Omental fat pad (tissue), 4 donors: ENCODE data around the gene KLK13. TPM values are rescaled to one million over a fixed set of nuclear protein-coding genes. Genes with fewer than 3 reads are reported as not detected.

ENCODE experiments used
- ATAC-seq: fragments of 150-250 bp; one replicate; pipeline ENCODE4 v1.9.1; 2016; ENCODE audit warnings: mild to moderate bottlenecking, moderate library complexity; ENCODE audit not compliant: low FRiP score
- DNase-seq: peaks from one replicate; pipeline ENCODE4 v3.0.0-alpha.2; 2019; ENCODE audit warnings: low spot score
- total RNA-seq, 4 donors: library from RNA; depleted of rRNA; stranded (reverse); fragments of >200 nt; gene quantifications; one replicate each; pipeline ENCODE4 v1.1.0, GENCODE V29; 2016
- TF ChIP-seq, protein P1 (sequence below), 3 donors: fragments of 450-650 bp; IDR thresholded peaks; one replicate each; pipeline ENCODE4 v1.5.1; 2016 to 2017; ENCODE audit warnings: antibody characterized with exemption in 3 of 3, mild to moderate bottlenecking in 3 of 3, moderate library complexity in 2 of 3

Gene KLK13
- total RNA-seq, 4 donors from 2014 or later, result not detected

DNA sequence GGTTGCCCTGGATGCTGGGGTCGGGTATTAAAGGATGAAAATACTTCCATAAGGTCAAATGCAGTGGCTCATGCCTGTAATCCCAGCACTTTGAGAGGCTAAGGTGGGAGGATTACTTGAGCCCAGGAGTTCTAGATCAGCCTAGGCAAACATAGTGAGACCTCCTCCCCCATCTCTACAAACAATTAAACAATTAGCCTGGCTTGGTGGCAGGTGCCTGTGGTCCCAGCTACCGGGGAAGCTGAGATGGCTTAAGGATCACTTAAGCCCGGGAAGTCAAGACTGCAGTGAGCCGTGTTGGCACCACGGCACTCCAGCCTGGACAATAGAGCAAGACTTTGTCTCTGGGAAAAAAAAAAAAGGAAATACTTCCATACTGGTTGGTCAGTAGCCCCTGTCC is 40.0 kb downstream of the KLK13 start:
- DNase-seq, result no peak
- TF ChIP-seq, protein P1, sequence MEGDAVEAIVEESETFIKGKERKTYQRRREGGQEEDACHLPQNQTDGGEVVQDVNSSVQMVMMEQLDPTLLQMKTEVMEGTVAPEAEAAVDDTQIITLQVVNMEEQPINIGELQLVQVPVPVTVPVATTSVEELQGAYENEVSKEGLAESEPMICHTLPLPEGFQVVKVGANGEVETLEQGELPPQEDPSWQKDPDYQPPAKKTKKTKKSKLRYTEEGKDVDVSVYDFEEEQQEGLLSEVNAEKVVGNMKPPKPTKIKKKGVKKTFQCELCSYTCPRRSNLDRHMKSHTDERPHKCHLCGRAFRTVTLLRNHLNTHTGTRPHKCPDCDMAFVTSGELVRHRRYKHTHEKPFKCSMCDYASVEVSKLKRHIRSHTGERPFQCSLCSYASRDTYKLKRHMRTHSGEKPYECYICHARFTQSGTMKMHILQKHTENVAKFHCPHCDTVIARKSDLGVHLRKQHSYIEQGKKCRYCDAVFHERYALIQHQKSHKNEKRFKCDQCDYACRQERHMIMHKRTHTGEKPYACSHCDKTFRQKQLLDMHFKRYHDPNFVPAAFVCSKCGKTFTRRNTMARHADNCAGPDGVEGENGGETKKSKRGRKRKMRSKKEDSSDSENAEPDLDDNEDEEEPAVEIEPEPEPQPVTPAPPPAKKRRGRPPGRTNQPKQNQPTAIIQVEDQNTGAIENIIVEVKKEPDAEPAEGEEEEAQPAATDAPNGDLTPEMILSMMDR (IDR thresholded peaks at IDR 0.05), result no peak
- ATAC-seq, result no peak

DNA sequence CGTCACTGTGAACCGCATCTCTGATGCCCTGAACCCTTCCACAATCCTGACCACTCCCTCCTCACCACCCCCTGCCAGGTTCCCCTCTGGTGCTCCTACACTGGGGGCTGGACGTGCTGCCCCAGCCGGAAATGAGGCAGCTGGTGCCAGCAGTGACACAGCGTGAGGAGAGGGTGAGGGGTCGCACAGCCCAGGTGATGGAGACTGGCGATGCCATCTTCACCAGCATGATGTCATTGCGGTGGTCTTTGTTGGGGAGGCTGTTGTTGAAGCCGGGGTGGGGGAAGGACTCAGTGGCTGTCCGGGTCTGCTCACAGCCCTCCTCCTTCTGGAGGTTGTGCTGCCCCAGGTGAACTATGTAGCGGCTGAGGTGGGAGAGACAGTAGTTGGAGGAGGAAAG is 40.9 kb downstream of the KLK13 start:
- ATAC-seq (no peak), DNase-seq (no peak)
- TF ChIP-seq, protein P1 (IDR thresholded peaks at IDR 0.05), result no peak

DNA sequence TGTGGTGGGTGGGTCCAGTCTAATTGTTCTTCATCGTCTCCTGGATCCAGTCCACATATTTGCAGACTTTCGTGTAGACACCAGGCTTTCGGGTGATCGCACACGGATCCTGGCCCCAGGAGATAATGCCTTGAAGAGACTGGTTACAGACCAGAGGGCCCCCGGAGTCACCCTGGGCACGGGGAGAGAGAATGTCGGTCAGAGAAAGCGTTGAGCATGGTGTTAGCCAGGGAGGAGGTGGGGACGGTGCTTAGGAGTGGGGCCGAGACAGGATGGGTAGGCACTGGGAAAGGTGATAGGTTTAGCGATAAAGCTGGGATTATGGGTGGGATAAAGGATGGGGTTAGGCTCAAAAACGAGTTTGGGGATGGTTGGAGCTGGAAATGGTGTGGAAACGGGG is 42.4 kb downstream of the KLK13 start:
- TF ChIP-seq, protein P1 (IDR thresholded peaks at IDR 0.05), result no peak
- DNase-seq (no peak), ATAC-seq (no peak)

DNA sequence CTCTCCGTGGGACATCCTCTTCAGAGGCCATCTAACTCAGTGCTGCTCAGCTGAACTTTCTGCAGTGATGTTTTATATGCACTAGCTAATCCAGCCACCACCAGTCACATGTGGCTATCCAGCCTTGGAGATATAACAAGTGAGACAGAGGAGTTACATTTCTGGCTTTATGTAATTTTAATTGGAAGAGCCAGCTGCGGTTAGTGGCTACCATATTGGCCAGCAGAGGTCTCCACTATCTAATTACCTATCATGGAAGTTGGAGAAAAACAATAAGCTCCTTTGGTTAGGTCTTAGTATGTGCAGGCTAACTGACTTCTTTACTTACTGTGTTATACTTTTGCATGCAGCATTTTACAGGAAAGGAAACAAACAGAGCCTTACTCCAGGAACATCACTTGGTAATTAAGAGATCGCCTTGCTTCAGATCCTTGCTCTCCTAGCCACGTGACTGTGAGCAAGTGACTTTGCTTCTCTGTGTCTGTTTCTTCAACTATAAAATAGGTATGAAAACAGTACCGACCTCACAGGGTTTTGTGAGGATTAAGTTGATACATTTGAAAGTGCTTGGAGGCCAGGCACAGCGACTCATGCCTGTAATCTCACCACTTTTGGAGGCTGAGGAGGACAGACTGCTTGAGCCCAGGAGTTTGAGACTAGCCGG is 43.8 kb downstream of the KLK13 start:
- TF ChIP-seq, protein P1 (IDR thresholded peaks at IDR 0.05), result no peak
- no peak for DNase-seq
- no peak for ATAC-seq

DNA sequence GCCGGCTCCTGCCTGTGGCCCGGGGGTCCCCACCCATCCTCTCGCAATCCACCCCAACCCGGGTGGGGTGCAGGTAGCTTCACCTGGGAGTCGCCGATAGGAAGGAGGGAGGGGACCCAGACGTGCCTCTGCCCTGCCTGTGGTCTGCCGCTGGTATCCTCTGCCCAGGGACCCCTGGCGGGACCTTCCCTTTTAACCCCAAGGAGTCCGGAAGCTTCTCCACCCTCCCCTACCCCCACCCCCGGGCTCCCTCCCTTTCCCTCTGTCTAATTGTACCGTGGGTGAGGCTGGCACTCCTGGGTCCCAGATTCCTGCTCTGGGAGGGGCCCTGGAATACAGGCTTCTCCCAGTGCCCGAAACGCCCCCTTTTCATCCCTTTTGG is 45.4 kb downstream of the KLK13 start, which contains the start of gene KLK10:
KLK10 (minus strand) TSS at position 166 of the 382 bp plus-strand sequence. CDS start 579 bp downstream, outside the sequence.
- DNase-seq (no peak), ATAC-seq (no peak)
- TF ChIP-seq, protein P1 (IDR thresholded peaks at IDR 0.05), result no peak

DNA sequence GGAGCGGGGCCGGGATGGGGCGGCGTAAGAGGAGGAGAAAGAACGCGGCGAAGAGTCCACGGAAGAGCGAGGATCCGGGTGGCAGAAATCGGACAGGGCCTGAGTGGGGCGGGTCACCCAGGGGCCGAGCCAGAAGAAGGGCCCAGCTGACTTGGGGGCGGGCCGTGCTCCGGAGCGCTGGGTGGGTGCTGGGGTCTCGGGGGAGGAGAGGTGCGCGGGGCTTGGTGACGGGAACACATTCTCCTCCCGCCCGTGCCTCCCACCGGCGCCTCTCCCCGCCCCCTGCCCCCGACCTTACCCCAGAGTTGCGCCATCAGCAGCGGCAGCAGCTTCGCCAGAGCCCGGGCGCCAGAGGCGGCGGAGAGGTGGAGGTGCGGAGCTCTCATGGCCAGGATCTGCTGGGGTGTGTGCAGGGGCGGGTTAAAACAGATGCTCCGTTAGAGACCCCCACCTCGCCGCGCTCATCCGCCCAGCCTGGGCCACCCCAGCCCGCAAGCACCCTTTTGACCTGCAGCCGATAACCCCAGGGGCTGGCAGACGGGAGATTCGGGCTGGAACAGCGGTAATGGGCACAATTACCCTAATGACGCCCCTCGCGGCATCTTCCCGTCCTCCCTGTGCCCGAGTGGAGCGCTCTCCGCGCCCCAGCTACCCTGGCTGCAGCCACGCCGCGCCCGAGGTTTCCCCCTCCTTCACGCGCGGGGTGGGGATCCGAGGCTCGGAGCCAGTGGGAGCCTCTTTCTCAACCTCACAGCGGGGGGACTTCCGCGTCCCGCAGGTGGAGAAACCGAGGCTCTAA is 45.9 kb downstream of the KLK13 start:
- ATAC-seq (peak; percentile 73), DNase-seq (no peak)
- TF ChIP-seq, protein P1 (IDR thresholded peaks at IDR 0.05), result no peak
